H1 (cell line): ENCODE results near the gene NEURL4. TPM values are rescaled to one million over a fixed set of nuclear protein-coding genes. Genes with fewer than 3 reads are reported as not detected.

Source experiments
- MAFK ChIP-seq: IDR thresholded peaks from 2 replicates; pipeline ENCODE4 v1.6.1; 2012; ENCODE audit warnings: low read depth, mild to moderate bottlenecking, improper control_type of control experiment, low read length
- polyA plus RNA-seq, 7 experiments: library from polyadenylated mRNA; depleted of rRNA in 3 of 7; stranded (reverse) in 5 of 7; unstranded in 2 of 7; fragments of >200 nt in 5 of 7; fragments of 200-250 nt in 2 of 7; gene quantifications; 1 replicate in 5 of 7; 2 replicates in 1 of 7; 4 replicates in 1 of 7; pipeline versions ENCODE4 v1.2.1 to v1.2.3, GENCODE V29; 2011 to 2013; ENCODE audit warnings: missing spikeins in 2 of 7, mixed read lengths in 2 of 7
- total RNA-seq: library from RNA; stranded (reverse); fragmentation: NEBNext Ultra II Directional; extraction: Animal tissue kit (Norgen Biotek cat#: 25700); gene quantifications from 2 replicates; pipeline ENCODE4 v1.2.1, GENCODE V29; 2021

The NEURL4 gene
- total and polyA plus RNA-seq, 2 of the 8 experiments (the other 6 are each of a cell fraction or from before 2014, with no cell fraction given): 29.6 to 46.8 TPM

- no peak for TF ChIP-seq MAFK
Measured at GRCh38 chr17:7283471-7284216, 45.5 kb downstream of the NEURL4 start (continued).
